AG04449 (cell line): ENCODE measurements around the gene IL1RAP.

Source experiments
- CTCF ChIA-PET: fragments of 350-600 bp; formaldehyde crosslinking; extraction: SDS; loops from one replicate; lab custom pipeline; 2021; ENCODE audit warnings: antibody characterized with exemption; lab: Yijun Ruan, JAX
- POLR2A ChIA-PET: fragments of 400-600, 350-600 bp; formaldehyde crosslinking; extraction: SDS; loops from one replicate; lab custom pipeline; 2020; ENCODE audit warnings: antibody characterized with exemption, inconsistent platforms; lab: Yijun Ruan, JAX
- DNase-seq: peaks from one replicate; pipeline ENCODE4 v3.0.0-alpha.2; 2010; ENCODE audit warnings: low read depth, low spot score
- H3K4me3 ChIP-seq: 2 replicates; pipeline ENCODE4 v1.5.1; 2011; ENCODE audit warnings: low read depth, mild to moderate bottlenecking, control low read depth, low read length
- CTCF ChIP-seq: IDR thresholded peaks from one replicate; pipeline ENCODE4 v1.5.1; 2011; ENCODE audit warnings: mild to moderate bottlenecking, moderate library complexity, low read length, control low read depth, inconsistent platforms; ENCODE audit not compliant: insufficient read depth; ENCODE audit errors: missing control alignments

The IL1RAP gene

DNA sequence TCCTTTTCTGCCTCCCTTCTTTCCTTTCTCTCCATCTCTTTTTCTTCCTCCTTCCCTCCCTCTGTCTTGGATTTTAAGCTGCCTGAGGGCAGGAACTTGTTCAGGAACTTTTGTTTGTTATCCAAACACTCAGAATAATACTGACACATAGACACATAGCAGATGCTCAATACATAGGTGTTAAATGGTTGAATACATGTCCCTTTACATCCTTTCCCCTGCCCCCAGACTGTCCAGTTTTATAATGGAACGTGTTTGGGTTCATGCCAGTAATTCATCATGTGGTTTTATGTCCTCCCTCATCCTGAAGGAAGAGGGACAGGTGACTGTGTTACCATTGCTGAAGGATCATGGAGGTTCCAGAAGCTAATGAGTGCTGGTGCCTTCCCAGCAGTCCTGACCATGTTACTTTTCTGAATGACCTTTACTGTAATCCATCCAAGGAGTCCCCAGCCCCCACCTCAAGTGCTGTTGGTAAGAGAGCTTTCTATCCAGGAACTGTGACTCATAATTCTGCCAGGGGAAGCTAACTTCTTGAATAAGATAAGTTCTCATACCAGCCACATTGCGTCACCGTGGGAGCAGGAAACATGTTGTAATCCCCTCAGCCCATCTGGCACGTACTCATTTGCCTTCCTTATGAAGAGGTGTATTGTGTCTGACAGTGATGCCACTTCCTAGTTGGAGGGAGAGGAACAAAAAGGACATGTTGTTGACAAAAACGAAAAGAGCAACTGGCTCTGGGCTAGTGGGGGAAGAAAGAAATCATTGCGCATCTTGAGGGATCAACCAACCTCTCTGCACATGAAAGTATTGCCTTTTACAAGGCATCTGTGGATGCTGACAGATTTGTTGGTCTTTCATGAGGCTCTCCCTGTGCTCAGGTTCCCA is 52.4 kb downstream of the IL1RAP start:
- ChIA-PET CTCF (interaction anchor here (1.5 kb wide), 1 partner anchor 11 kb away, joined by 4 read pairs; no protein-coding TSS in a partner anchor), POLR2A (interaction anchor here (0.7 kb wide), 1 partner anchor 20 kb away, joined by 3 read pairs; no protein-coding TSS in a partner anchor)
- DNase-seq, result peak; percentile 99
- TF ChIP-seq CTCF, result no peak
- no peak overlapping the region for H3K4me3 ChIP-seq

DNA sequence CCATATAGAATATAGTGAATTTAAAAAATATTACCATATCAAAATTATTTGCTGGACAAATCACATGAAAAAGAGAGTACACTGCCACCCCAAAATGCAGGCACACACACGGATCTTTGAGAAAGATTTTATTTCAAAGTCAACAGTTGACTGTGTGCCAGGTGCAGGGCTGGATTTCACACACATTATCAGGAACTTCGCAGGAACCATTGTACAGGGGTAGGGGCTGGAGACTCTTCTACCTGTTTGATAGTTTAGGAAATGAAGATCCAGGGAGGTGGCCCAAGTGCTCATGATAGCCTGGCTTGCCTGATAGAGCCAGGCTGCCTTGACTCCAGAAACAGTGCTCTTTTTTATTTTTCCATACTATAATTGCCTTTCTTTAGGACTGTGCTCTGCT is 54.2 kb downstream of the IL1RAP start:
- ChIA-PET POLR2A (no interaction called here), CTCF (interaction anchor here (1.5 kb wide), 1 partner anchor 9 kb away, joined by 4 read pairs; no protein-coding TSS in a partner anchor)
- TF ChIP-seq CTCF, result no peak
- no peak overlapping the region for H3K4me3 ChIP-seq
- no peak for DNase-seq

- DNase-seq, result no peak
- H3K4me3 ChIP-seq, result no peak overlapping the region
- ChIA-PET CTCF (interaction anchor here (1.0 kb wide), 1 partner anchor 10 kb away, joined by 3 read pairs; no protein-coding TSS in a partner anchor), POLR2A (no interaction called here)
- TF ChIP-seq CTCF, result no peak
These were observed 60.6 kb downstream of the IL1RAP start for GRCh38 chr3:190574473-190574872.

- no peak for DNase-seq
- POLR2A ChIA-PET, result no interaction called here
These were observed 61.7 kb downstream of the IL1RAP start for GRCh38 chr3:190575437-190576185.

GRCh38 chr3:190577225-190577624 is 63.3 kb downstream of the IL1RAP start:
- ChIA-PET CTCF (interaction anchor here (1.3 to 1.7 kb wide), 2 partner anchors 10 to 15 kb away, joined by 3 to 4 read pairs; no protein-coding TSS in a partner anchor), POLR2A (no interaction called here)
- DNase-seq, result no peak
- H3K4me3 ChIP-seq, result no peak overlapping the region
- no peak for TF ChIP-seq CTCF

More at GRCh38 chr3:190575437-190576185, 61.7 kb downstream of the IL1RAP start:
- H3K4me3 ChIP-seq, result no peak overlapping the region
- CTCF ChIA-PET, result no interaction called here
- no peak for TF ChIP-seq CTCF
